ENCODE data around the gene DOC2A.
A peak's percentile ranks its signal among the peaks of the same experiment; 100 is the strongest.
"Not testable (repeated sequence)": the region's sequence is repeated elsewhere in the genome, so short reads cannot be mapped to it uniquely, and the experiment has no call there.

The DOC2A gene

GRCh38 chr16:30010844-30011713, at the start of gene DOC2A:
Gene DOC2A, minus strand, starts transcription at chr16:30011027. Its CDS starts 805 bp downstream, at chr16:30010222.
- no peak for DNase-seq

- no peak for DNase-seq
Measured at GRCh38 chr16:30060346-30060745, 49.5 kb upstream of the DOC2A start.

- no peak for DNase-seq
Measured at GRCh38 chr16:30054959-30055553, 44.2 kb upstream of the DOC2A start.

GRCh38 chr16:30054451-30054850, 43.6 kb upstream of the DOC2A start:
- no peak for DNase-seq

GRCh38 chr16:30053376-30054015, 42.7 kb upstream of the DOC2A start:
- DNase-seq, result no peak

- DNase-seq, result peak; percentile 95
Measured at GRCh38 chr16:30052671-30053372, 42.0 kb upstream of the DOC2A start.

GRCh38 chr16:30051518-30051917, 40.7 kb upstream of the DOC2A start:
- DNase-seq, result no peak

- no peak for DNase-seq
Measured at GRCh38 chr16:30049871-30050270, 39.0 kb upstream of the DOC2A start.

GRCh38 chr16:30046588-30046987, 35.8 kb upstream of the DOC2A start:
- DNase-seq, result no peak

GRCh38 chr16:30046178-30046577, 35.4 kb upstream of the DOC2A start:
- no peak for DNase-seq

- no peak for DNase-seq
Measured at GRCh38 chr16:30041841-30042240, 31.0 kb upstream of the DOC2A start.

GRCh38 chr16:30040690-30041089, 29.9 kb upstream of the DOC2A start:
- DNase-seq, result not testable (repeated sequence)

GRCh38 chr16:30040221-30040620, 29.4 kb upstream of the DOC2A start:
- no peak for DNase-seq

GRCh38 chr16:30033270-30033669, 22.4 kb upstream of the DOC2A start:
- DNase-seq, result no peak

- DNase-seq, result peak; percentile 66
Measured at GRCh38 chr16:30032083-30032819, 21.4 kb upstream of the DOC2A start.

- DNase-seq, result no peak
Measured at GRCh38 chr16:30031477-30031918, 20.7 kb upstream of the DOC2A start.

GRCh38 chr16:30030841-30031413, 20.1 kb upstream of the DOC2A start, which contains the start of gene TLCD3B:
Gene TLCD3B, minus strand, starts transcription at chr16:30031271. Its CDS starts 744 bp downstream, at chr16:30030527.
- DNase-seq, result no peak

GRCh38 chr16:30030011-30030685, 19.3 kb upstream of the DOC2A start:
- DNase-seq, result no peak

GRCh38 chr16:30028438-30029076, 17.7 kb upstream of the DOC2A start:
- DNase-seq, result no peak

- DNase-seq, result no peak
Measured at GRCh38 chr16:30027588-30028437, 17.0 kb upstream of the DOC2A start.

All from SHP77 treated with DMSO at 0.1 percent for 48 hours (cell line).